ENCODE results near the gene UBQLN1. TPM values are rescaled to one million over a fixed set of nuclear protein-coding genes. Genes with fewer than 3 reads are reported as not detected.

The UBQLN1 gene
- polyA plus RNA-seq, 5 donors: 81.5 to 98.1 (median 93.9) TPM

GRCh38 chr9:83699615-83700014 lies 8.1 kb downstream of the UBQLN1 start:
- no peak for DNase-seq

- no peak for DNase-seq
Measured at GRCh38 chr9:83698976-83699585, 8.7 kb downstream of the UBQLN1 start.

DNA sequence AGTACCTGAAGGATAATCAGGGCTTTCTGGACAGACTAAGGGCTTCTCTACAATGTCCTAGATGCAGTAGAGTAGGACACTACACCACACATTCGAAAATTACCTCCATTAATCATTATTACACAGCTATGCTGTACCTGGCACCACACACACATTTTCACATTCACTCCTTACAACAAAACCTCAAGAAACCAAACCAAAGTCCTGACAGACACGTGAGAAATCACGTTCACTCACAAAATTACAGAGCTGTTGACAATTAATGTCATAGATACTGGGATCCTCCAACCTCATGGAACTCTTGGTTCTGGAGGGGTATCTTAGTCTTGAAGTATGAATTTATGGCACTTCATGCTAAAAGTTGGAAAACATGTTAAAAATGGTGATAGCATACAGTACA lies 16.3 kb downstream of the UBQLN1 start:
- no peak for DNase-seq

DNA sequence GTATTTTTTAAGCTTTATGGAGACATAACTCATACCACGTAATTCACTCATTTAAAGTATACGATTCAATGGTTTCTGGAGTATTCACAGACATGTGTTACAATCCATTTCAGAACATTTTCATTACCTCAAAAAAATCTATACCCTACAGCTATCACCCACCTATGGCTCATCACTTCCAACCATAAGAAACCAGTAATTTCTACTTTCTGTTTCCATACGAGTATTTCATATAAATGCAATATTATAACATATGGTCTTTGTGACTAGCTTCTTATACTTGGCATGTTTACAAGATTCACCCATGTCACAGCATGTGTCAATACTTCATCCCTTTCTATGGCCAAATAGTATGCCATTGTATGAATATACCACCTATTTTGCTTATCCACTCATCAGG lies 18.8 kb downstream of the UBQLN1 start:
- no peak for DNase-seq

DNA sequence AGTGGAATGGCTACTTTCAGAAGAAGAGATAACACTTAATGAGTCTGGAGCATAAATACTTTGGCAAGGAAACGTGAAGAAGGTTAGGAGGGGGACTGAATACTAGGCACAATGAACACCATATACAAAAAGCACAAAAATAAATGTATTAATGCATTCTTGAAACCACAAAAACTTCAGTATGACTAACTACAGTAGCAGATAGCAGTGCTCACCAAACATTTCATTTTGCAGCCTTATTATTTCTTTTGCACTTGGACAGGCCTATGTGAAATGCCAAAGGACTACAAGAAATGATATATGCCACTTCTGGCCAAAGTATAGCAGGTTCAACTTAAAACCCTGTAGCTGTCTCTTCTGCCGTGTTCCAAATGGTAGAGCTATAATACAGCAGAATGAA lies 26.3 kb downstream of the UBQLN1 start:
- DNase-seq: no peak

- DNase-seq: no peak
Measured at GRCh38 chr9:83680233-83680632, 27.5 kb downstream of the UBQLN1 start.

GRCh38 chr9:83677596-83677995 lies 30.2 kb downstream of the UBQLN1 start:
- DNase-seq: no peak

DNA sequence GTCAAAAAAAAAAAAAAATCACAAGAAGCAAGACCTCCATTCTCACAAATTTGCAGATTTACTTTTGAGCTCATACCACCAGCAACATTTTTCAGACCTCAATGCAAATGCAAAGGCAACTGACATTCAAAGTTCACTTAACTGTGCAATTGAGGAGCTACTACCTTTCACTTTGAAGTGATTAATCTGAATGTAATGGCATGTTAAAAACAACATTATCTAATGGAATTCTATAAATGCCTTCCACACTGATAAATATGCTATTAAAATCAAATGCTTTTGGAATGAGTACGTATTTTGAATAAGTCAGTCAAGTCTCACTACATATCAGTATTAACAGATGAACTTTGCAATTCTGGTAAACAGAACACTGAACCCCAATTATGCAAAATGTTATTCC lies 32.3 kb downstream of the UBQLN1 start:
- DNase-seq: no peak

DNA sequence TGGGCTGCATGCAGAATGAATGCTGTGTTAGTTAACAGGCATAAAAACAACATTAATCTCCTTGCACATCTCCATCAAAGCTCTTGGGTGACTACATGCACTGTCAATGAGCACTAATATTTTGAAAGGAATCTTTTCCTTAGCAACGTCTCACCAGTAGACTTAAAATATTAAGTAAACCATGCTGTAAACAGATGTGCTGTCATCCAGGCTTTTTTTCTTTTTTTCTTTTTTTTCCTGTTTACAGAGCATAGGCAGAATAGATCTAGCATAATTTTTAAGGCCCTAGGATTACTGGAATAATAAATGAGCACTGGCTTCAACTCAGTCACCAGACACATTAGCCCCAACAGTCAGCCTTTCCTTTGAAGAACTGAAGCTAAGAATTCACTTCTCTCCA lies 36.3 kb downstream of the UBQLN1 start:
- no peak for DNase-seq

DNA sequence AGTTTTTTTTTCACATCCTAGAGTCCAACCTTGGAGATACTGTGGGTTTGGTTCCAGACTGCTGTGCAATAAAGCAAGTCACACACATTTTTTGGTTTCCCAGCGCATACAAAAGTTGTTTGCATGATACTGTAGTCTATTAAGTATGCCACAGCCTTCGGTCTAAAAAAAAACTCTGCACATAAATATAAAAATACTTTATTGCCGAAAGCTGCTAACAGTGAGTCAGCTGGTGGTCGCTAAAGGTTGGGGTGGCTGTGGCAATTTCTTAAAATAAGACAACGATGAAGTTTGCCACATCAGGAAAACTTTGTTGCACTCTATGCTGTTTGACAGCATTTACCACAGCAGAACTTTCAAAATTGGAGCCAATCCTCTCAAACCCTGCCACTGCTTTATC lies 37.4 kb downstream of the UBQLN1 start:
- no peak for DNase-seq

GRCh38 chr9:83669067-83669466 lies 38.7 kb downstream of the UBQLN1 start:
- DNase-seq: no peak

DNA sequence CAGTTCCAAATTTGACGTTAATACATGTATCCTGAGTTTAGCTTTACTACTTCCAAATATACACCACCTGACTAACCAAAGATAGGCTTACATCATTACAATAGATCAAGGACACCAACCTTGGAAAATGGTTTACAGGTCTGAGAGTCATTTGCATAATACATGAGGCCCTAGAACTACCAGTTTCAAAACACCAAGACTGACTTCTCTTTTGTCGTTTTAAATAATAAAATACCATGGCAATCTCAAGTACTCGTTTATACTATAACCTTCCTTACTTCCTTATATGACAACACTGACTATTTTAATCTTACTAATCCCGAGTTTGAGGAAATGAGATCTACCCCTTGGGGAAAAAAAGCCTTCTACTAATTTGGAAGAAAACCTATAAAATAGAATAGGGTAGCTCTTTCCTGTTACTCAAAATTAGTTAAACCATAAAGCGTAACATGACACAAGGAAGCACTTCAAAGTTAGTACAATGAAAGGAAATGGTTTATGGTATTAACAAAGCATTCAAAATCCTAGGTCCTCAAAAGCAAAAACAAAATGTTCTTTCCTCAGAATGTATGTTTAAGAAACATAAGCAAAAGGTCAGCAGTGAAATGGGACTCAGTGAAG lies 42.1 kb downstream of the UBQLN1 start:
- DNase-seq: no peak

- DNase-seq: no peak
Measured at GRCh38 chr9:83662933-83663332, 44.8 kb downstream of the UBQLN1 start.

DNA sequence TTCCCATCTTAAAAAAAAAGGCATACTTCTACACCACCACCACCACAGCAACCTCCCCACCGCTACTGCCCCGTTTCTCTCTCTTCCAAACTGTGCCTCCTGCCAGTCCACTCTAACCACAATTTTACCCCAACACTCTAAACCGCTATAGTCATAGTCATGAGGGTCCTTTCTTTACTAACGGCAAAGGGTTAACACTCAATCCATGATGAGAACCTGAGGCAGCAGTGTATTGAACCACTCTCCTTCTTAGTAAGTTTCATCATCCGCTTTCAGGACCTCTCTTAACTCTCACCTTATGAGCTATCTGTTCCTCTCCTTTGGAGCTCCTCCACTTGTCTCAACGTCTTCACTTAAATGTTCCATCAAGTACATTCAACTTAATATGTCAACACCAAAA lies 50.8 kb downstream of the UBQLN1 start:
- DNase-seq: no peak

- DNase-seq: no peak
Measured at GRCh38 chr9:83656032-83656680, 51.6 kb downstream of the UBQLN1 start.

- no peak for DNase-seq
Measured at GRCh38 chr9:83655433-83655832, 52.3 kb downstream of the UBQLN1 start.

GRCh38 chr9:83652433-83652832 lies 55.3 kb downstream of the UBQLN1 start:
- no peak for DNase-seq

DNA sequence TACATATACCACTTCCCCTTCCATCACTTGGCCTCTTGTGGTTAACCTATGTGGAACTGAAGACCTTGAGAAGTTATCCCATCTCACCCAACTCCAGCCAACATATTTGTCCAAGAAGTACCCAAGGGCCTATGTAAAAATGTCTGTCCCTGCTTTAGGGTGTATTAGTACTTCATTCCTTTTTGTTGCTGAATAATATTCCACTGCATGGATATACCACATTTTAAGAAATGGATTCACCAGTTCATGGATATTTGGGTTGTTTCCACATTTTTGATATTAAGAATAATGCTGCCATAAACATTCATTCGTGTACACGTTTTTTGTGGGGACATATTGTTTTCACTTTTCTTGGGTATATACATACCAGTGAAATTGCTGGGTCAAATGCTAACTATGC lies 56.2 kb downstream of the UBQLN1 start:
- DNase-seq: no peak

DNA sequence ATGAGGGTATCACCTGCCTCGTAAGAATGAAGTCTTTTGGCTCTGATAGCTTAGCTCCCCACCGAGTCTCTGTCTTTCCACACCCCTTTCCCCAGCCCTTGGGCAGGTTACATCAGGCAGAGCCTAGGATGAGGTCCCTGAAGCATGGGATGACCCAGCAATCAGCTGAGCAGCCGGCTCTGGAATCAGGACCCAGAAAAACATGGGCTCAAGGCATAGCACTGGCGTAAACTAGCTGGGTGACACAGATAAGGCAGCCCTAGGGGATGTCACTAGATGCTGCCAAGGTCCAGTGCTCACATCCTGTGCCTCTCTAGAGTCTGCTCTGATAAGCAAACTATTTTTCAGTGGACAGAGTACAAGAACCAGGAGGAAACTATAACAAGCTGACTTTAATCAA lies 58.2 kb downstream of the UBQLN1 start:
- no peak for DNase-seq

GRCh38 chr9:83649080-83649479 lies 58.7 kb downstream of the UBQLN1 start:
- DNase-seq: no peak

GRCh38 chr9:83646500-83647239 lies 61.1 kb downstream of the UBQLN1 start:
- no peak for DNase-seq

- no peak for DNase-seq
Measured at GRCh38 chr9:83642793-83643192, 65.0 kb downstream of the UBQLN1 start.

GRCh38 chr9:83639266-83639665 lies 68.5 kb downstream of the UBQLN1 start:
- no peak for DNase-seq
